ENCODE measurements around the gene DDHD1. TPM values are rescaled to one million over a fixed set of nuclear protein-coding genes. Genes with fewer than 3 reads are reported as not detected.

Gene DDHD1
- total and polyA plus RNA-seq, 12 donors = 4.6 to 34.9 (median 8.1) TPM

GRCh38 chr14:53147208-53147607 is 5.9 kb downstream of the DDHD1 start:
- no peaks in the 10 kb centered on the region for H3K27me3 ChIP-seq
- WGBS, 4 donors = 74 to 85% (median 77%) methylated on average over 2 of the region's 2 CpGs
- H3K27ac ChIP-seq = no peak overlapping the region
- TF ChIP-seq CTCF (IDR thresholded peaks at IDR 0.05) (no peak), POLR2A (IDR thresholded peaks at IDR 0.05) (no peak)
- no peaks in the 10 kb centered on the region for H3K9me3 ChIP-seq (replicated peaks in 1 of 3)
- intact Hi-C loops (cut with DNase I) = no loop called here
- DNase-seq = no peak
- H3K4me3 ChIP-seq = no peak overlapping the region
- H3K4me1 ChIP-seq (replicated peaks in 1 of 2) = peaks cover 0 to 21% of the 10 kb centered on the region in 2 donors
- no peaks in the 10 kb centered on the region for H3K36me3 ChIP-seq (replicated peaks in 1 of 2)

- intact Hi-C loops (cut with DNase I) = no loop called here
- DNase-seq = no peak
- Histone ChIP-seq H3K27me3 (no peaks in the 10 kb centered on the region), H3K27ac (no peak overlapping the region), H3K4me1 (replicated peaks in 1 of 2) (peaks cover 0 to 20% of the 10 kb centered on the region in 2 donors), H3K4me3 (no peak overlapping the region), H3K36me3 (replicated peaks in 1 of 2) (no peaks in the 10 kb centered on the region), H3K9me3 (replicated peaks in 1 of 3) (no peaks in the 10 kb centered on the region)
- TF ChIP-seq POLR2A (IDR thresholded peaks at IDR 0.05) = no peak
- no peak for TF ChIP-seq CTCF (IDR thresholded peaks at IDR 0.05)
- WGBS, 4 donors = 63 to 97% (median 78%) methylated on average over 3 of the region's 3 CpGs
Measured at GRCh38 chr14:53146739-53147138, 6.4 kb downstream of the DDHD1 start.

- peaks cover 0 to 5% of the 10 kb centered on the region in 2 donors for H3K4me1 ChIP-seq (replicated peaks in 1 of 2)
- intact Hi-C loops (cut with DNase I) = no loop called here
- 52 to 78% (median 70%) methylated on average over 1 of the region's 1 CpG for WGBS, 4 donors
Measured at GRCh38 chr14:53144244-53144643, 8.9 kb downstream of the DDHD1 start.

GRCh38 chr14:53140585-53140984 is 12.5 kb downstream of the DDHD1 start:
- no peaks in the 10 kb centered on the region for H3K4me1 ChIP-seq (replicated peaks in 1 of 2)
- intact Hi-C loops (cut with DNase I) = no loop called here
- H3K27ac ChIP-seq = no peak overlapping the region
- no peaks in the 10 kb centered on the region for H3K27me3 ChIP-seq
- DNase-seq = no peak
- no peak overlapping the region for H3K4me3 ChIP-seq
- H3K36me3 ChIP-seq (replicated peaks in 1 of 2) = no peaks in the 10 kb centered on the region
- TF ChIP-seq POLR2A (IDR thresholded peaks at IDR 0.05) = no peak
- TF ChIP-seq CTCF (IDR thresholded peaks at IDR 0.05) = no peak
- H3K9me3 ChIP-seq (replicated peaks in 1 of 3) = peaks cover 0 to 28% (median 13%) of the 10 kb centered on the region in 3 donors

More at GRCh38 chr14:53144244-53144643, 8.9 kb downstream of the DDHD1 start:
- Histone ChIP-seq H3K36me3 (replicated peaks in 1 of 2) (no peaks in the 10 kb centered on the region), H3K9me3 (replicated peaks in 1 of 3) (peaks cover 0 to 20% (median 7%) of the 10 kb centered on the region in 3 donors), H3K27ac (no peak overlapping the region), H3K27me3 (no peaks in the 10 kb centered on the region), H3K4me3 (no peak overlapping the region)
- TF ChIP-seq CTCF (IDR thresholded peaks at IDR 0.05) (no peak), POLR2A (IDR thresholded peaks at IDR 0.05) (no peak)
- DNase-seq = no peak

Data from adrenal gland (tissue), 12 donors.